IPS-20b (cell line): Measurements from ENCODE around the gene GIMAP8.
"Not testable (repeated sequence)": the region's sequence is repeated elsewhere in the genome, so short reads cannot be mapped to it uniquely, and the experiment has no call there.

Experiments
- H3K27ac ChIP-seq: one replicate; pipeline ENCODE4 v1.5.1; 2013; ENCODE audit warnings: low read length
- H3K27me3 ChIP-seq: 2 replicates; pipeline ENCODE4 v1.6.1; 2013; ENCODE audit warnings: mild to moderate bottlenecking, low read length, inconsistent platforms; ENCODE audit not compliant: insufficient read depth
- H3K36me3 ChIP-seq: 2 replicates; pipeline ENCODE4 v1.6.1; 2013; ENCODE audit warnings: low read depth, mild to moderate bottlenecking, inconsistent platforms, low read length, moderate library complexity; ENCODE audit not compliant: insufficient read depth
- H3K4me1 ChIP-seq: 2 replicates; pipeline ENCODE4 v1.6.1; 2013; ENCODE audit warnings: mild to moderate bottlenecking, control low read depth, inconsistent platforms, low read length, moderate library complexity; ENCODE audit not compliant: insufficient read depth
- H3K4me3 ChIP-seq: 2 replicates; pipeline ENCODE4 v1.5.1; 2013; ENCODE audit warnings: mild to moderate bottlenecking, low read length, inconsistent platforms
- H3K9ac ChIP-seq: 2 replicates; pipeline ENCODE4 v1.6.1; 2013; ENCODE audit warnings: low read depth, mild to moderate bottlenecking, inconsistent platforms, low read length, moderate library complexity
- H3K9me3 ChIP-seq: 2 replicates; pipeline ENCODE4 v1.6.1; 2013; ENCODE audit warnings: mild to moderate bottlenecking, low read depth, low read length, inconsistent platforms; ENCODE audit not compliant: insufficient read depth

Gene GIMAP8

GRCh38 chr7:150444674-150445365 is 5.6 kb upstream of the GIMAP8 start:
- Histone ChIP-seq H3K4me3 (no peak overlapping the region), H3K36me3 (no peaks in the 10 kb centered on the region), H3K27ac (no peak overlapping the region), H3K27me3 (peaks cover 19% of the 10 kb centered on the region), H3K9me3 (peaks cover 9% of the 10 kb centered on the region), H3K4me1 (no peaks in the 10 kb centered on the region; the same call in 1 of the 2 replicates), H3K9ac (no peak overlapping the region)

- Histone ChIP-seq H3K27ac (no peak overlapping the region), H3K9me3 (peaks cover 7% of the 10 kb centered on the region), H3K9ac (no peak overlapping the region), H3K4me1 (no peaks in the 10 kb centered on the region; the same call in 1 of the 2 replicates), H3K27me3 (peaks cover 33% of the 10 kb centered on the region), H3K4me3 (no peak overlapping the region), H3K36me3 (no peaks in the 10 kb centered on the region)
Observed at GRCh38 chr7:150446288-150446938, 4.0 kb upstream of the GIMAP8 start.

DNA sequence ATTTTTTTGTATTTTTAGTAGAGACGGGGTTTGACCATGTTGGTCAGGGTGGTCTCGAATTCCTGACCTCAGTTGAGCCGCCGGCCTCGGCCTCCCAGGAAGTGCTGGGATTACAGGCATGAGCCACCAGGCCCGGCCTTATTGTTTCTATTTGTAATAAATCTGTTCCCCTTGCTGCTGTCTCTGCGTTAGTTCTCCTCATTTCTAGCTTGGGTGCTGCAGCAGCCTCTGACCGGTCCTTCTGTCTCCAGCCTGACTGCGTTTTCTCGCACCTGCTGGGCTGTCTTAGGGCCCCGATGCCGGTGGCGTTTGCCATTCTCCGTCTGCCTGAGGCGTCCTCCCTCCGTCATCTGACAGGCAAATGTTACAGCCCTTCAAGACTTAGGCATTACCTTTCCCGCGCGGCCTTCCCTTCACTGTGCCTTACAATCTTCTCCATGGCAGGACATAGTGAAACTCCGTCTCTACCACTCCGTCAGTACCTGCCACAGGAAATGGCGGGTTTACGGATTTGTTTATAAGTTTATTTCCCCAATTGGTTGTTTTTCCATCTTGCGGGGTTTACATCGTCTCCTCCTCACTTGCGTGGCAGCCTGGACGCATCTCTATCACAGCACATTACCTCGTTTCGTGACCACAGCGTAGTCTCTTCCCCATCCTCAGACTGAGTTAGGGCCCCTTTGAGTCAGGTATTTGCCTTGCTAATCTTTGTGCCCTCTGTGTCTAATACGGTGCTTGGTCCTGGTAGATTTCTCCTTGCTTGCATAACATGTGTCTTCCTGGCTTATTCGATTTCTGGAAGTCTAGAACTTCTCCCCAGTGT is 2.3 kb upstream of the GIMAP8 start:
- no peaks in the 10 kb centered on the region for H3K9me3 ChIP-seq
- no peak overlapping the region for H3K9ac ChIP-seq
- no peaks in the 10 kb centered on the region; the same call in 1 of the 2 replicates for H3K4me1 ChIP-seq
- no peak overlapping the region for H3K4me3 ChIP-seq
- H3K27me3 ChIP-seq, result peaks cover 42% of the 10 kb centered on the region
- no peak overlapping the region for H3K27ac ChIP-seq
- H3K36me3 ChIP-seq, result no peaks in the 10 kb centered on the region

GRCh38 chr7:150448789-150449147 is 1.7 kb upstream of the GIMAP8 start:
- no peak overlapping the region for H3K4me3 ChIP-seq
- no peaks in the 10 kb centered on the region for H3K9me3 ChIP-seq
- H3K9ac ChIP-seq, result no peak overlapping the region
- H3K27me3 ChIP-seq, result peaks cover 42% of the 10 kb centered on the region
- no peak overlapping the region for H3K27ac ChIP-seq
- H3K36me3 ChIP-seq, result no peaks in the 10 kb centered on the region
- H3K4me1 ChIP-seq, result no peaks in the 10 kb centered on the region; the same call in 1 of the 2 replicates

- Histone ChIP-seq H3K9me3 (no peaks in the 10 kb centered on the region), H3K4me1 (no peaks in the 10 kb centered on the region; the same call in 1 of the 2 replicates), H3K27me3 (peaks cover 42% of the 10 kb centered on the region), H3K9ac (no peak overlapping the region), H3K4me3 (no peak overlapping the region), H3K36me3 (no peaks in the 10 kb centered on the region), H3K27ac (no peak overlapping the region)
Observed at GRCh38 chr7:150449206-150449952, 1.1 kb upstream of the GIMAP8 start.

- H3K4me3 ChIP-seq, result no peak overlapping the region
- H3K27me3 ChIP-seq, result peaks cover 42% of the 10 kb centered on the region
- H3K4me1 ChIP-seq, result no peaks in the 10 kb centered on the region; the same call in 1 of the 2 replicates
- H3K36me3 ChIP-seq, result no peaks in the 10 kb centered on the region
- no peaks in the 10 kb centered on the region; the same call in 1 of the 2 replicates for H3K9me3 ChIP-seq
- no peak overlapping the region for H3K27ac ChIP-seq
- no peak overlapping the region for H3K9ac ChIP-seq
Observed at GRCh38 chr7:150451097-150451793, 815 bp downstream of the GIMAP8 start.

DNA sequence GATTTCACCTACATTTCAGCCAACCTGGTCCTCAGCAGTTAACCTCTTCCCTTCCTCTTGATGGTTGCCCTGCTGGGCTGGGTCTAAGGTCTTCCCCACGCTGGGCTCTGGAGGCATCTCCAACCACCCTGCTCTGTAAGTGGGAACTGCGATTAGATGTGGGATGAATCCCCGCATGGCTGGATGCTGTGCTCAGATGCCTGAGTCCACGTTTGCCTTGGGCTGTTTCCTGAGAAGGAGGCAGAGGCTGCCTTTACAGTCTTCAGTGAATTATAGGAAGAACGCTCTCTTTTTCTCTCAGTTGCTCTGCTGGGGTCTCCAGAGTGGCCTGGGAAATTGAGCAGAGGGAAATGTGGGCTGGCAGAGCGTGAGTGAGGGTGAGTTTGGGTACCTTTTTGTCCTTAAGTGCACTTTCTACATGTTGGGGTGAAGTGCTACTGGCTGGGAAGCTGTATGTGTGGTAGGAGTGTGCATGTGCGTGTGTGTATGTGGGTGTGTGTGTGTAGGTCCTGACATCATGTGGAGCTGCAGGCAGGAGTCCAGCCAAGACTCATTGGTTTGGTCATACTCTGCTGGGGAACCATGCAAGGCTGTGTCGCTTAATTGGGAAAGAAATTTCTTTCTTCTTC is 1.5 kb downstream of the GIMAP8 start:
- no peaks in the 10 kb centered on the region for H3K36me3 ChIP-seq
- peaks cover 6% of the 10 kb centered on the region for H3K9me3 ChIP-seq

DNA sequence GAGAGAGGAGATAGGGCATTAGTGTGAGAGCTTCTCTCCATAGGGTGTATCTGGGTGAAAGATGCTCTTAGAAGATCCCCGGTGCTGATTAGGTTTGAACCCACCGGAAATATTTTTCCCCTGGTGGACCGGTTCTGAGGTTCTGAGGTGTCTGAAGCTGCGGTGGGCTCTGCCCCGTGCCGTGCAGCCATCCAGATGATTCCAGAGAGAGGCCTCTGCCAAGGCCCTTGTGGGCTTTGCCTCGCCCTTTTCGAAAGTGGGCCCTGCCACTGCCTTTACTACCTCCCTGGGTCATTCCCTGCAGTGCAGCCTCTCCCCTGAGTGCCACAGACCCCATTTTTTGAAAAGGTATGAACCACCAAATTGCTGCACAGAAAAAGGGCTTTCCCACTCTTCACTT is 2.8 kb downstream of the GIMAP8 start:
- H3K27me3 ChIP-seq, result peaks cover 38% of the 10 kb centered on the region
- H3K4me3 ChIP-seq, result no peak overlapping the region
- no peak overlapping the region for H3K9ac ChIP-seq
- H3K4me1 ChIP-seq, result no peaks in the 10 kb centered on the region; the same call in 1 of the 2 replicates
- H3K27ac ChIP-seq, result no peak overlapping the region
- H3K9me3 ChIP-seq, result peaks cover 11% of the 10 kb centered on the region
- H3K36me3 ChIP-seq, result no peaks in the 10 kb centered on the region

More for the DNA sequence above, 1.5 kb downstream of the GIMAP8 start:
- Histone ChIP-seq H3K27me3 (peaks cover 42% of the 10 kb centered on the region), H3K27ac (no peak overlapping the region), H3K4me3 (no peak overlapping the region), H3K4me1 (no peaks in the 10 kb centered on the region; the same call in 1 of the 2 replicates), H3K9ac (no peak overlapping the region)

DNA sequence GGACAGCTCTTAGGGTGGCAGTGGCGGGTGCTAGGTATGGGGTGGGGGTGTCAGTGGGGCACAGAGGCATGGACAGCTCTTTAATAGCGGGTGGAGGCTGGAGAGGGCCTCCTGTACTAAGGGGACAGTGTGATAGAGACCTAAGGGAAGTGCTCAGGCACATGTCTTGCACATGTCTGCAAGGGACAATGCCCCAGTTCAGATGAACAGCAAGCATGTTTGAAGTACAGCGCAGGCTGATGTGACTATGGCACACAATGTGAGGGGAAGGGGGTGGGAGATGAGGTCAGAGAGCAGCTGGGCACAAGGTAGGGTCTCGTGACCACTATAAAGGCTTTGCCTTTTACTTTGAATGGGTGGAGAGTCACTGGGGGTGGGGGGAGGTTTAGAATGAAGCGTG is 3.5 kb downstream of the GIMAP8 start:
- Histone ChIP-seq H3K4me3 (no peak overlapping the region), H3K27me3 (peaks cover 32% of the 10 kb centered on the region), H3K27ac (no peak overlapping the region), H3K36me3 (no peaks in the 10 kb centered on the region), H3K9ac (no peak overlapping the region), H3K9me3 (peaks cover 11% of the 10 kb centered on the region), H3K4me1 (no peaks in the 10 kb centered on the region; the same call in 1 of the 2 replicates)

- H3K27ac ChIP-seq, H3K27me3 ChIP-seq, H3K9ac ChIP-seq, H3K36me3 ChIP-seq, H3K4me1 ChIP-seq, H3K4me3 ChIP-seq: not testable (repeated sequence)
- H3K9me3 ChIP-seq, result peaks cover 11% of the 10 kb centered on the region
Observed at GRCh38 chr7:150457064-150457463, 6.6 kb downstream of the GIMAP8 start.
